IMR-90 (cell line): Measurements from ENCODE around the gene AGK. TPM values are rescaled to one million over a fixed set of nuclear protein-coding genes. Genes with fewer than 3 reads are reported as not detected.
A peak's percentile ranks its signal among the peaks of the same experiment; 100 is the strongest.

Source experiments
- ATAC-seq: fragments of 200-7000 bp; cut with Tn5 transposase; 2 replicates; pipeline ENCODE4 v1.9.1; 2020; ENCODE audit warnings: low read depth, mild to moderate bottlenecking, moderate library complexity
- BruUV-seq: library from RNA; stranded (reverse); fragments of 400-500 nt; replicated peaks from 2 replicates; lab custom pipeline; 2021; lab: Mats Ljungman, UMichigan
- CTCF ChIA-PET: fragments of 300-600 bp; formaldehyde crosslinking; extraction: SDS; loops from one replicate; lab custom pipeline; 2021; ENCODE audit warnings: antibody characterized with exemption; lab: Yijun Ruan, JAX
- POLR2A ChIA-PET: fragments of 300-600 bp; sonication (Branson Sonifier 250); formaldehyde crosslinking; loops from one replicate; lab custom pipeline; 2022; ENCODE audit warnings: antibody characterized with exemption; ENCODE audit not compliant: unreplicated experiment; lab: Charles Lee
- DNase-seq: peaks from one replicate; pipeline ENCODE4 v3.0.0; 2013
- H2AFZ ChIP-seq: replicated peaks from 2 replicates; pipeline ENCODE3; 2013; ENCODE audit warnings: low read length, mild to moderate bottlenecking; ENCODE audit not compliant: poor library complexity
- H2AK5ac ChIP-seq: 2 replicates; pipeline ENCODE4 v1.6.1; 2013; ENCODE audit warnings: low read depth, low read length, inconsistent platforms
- H2AK9ac ChIP-seq: replicated peaks from 2 replicates; pipeline ENCODE3; 2013; ENCODE audit warnings: mild to moderate bottlenecking, low read depth, low read length, moderate library complexity; ENCODE audit not compliant: poor library complexity
- H2BK120ac ChIP-seq: 2 replicates; pipeline ENCODE4 v1.6.1; 2013; ENCODE audit warnings: low read depth, low read length, inconsistent platforms
- H2BK15ac ChIP-seq: 3 replicates; pipeline ENCODE4 v1.6.1; 2013; ENCODE audit warnings: low read depth, low read length, inconsistent platforms
- H2BK20ac ChIP-seq: 2 replicates; pipeline ENCODE4 v1.6.1; 2013; ENCODE audit warnings: low read depth, mild to moderate bottlenecking, inconsistent platforms, low read length, moderate library complexity
- H2BK5ac ChIP-seq: 2 replicates; pipeline ENCODE4 v1.6.1; 2013; ENCODE audit warnings: mild to moderate bottlenecking, low read depth, low read length, inconsistent platforms; ENCODE audit not compliant: poor library complexity, severe bottlenecking
- H3K14ac ChIP-seq: replicated peaks from 2 replicates; pipeline ENCODE4 v1.6.1; 2013; ENCODE audit warnings: low read depth, low read length, inconsistent platforms
- H3K18ac ChIP-seq: 2 replicates; pipeline ENCODE4 v1.6.1; 2013; ENCODE audit warnings: low read depth, low read length, control low read depth
- H3K23ac ChIP-seq: 2 replicates; pipeline ENCODE4 v1.6.1; 2013; ENCODE audit warnings: low read depth, low read length, inconsistent platforms
- H3K27ac ChIP-seq: 2 replicates; pipeline ENCODE4 v1.5.1; 2013; ENCODE audit warnings: mild to moderate bottlenecking, control low read depth, low read length; ENCODE audit not compliant: insufficient read depth
- H3K27me3 ChIP-seq: 2 replicates; pipeline ENCODE4 v1.6.1; 2013; ENCODE audit warnings: low read length; ENCODE audit not compliant: control insufficient read depth, insufficient read depth
- H3K36me3 ChIP-seq: 2 replicates; pipeline ENCODE4 v1.6.1; 2013; ENCODE audit warnings: low read length, mixed read lengths; ENCODE audit not compliant: control insufficient read depth, insufficient read depth
- H3K4ac ChIP-seq: 2 replicates; pipeline ENCODE4 v1.6.1; 2013; ENCODE audit warnings: low read depth, low read length, inconsistent platforms
- H3K4me1 ChIP-seq: 2 replicates; pipeline ENCODE4 v1.6.1; 2013; ENCODE audit warnings: low read length, mixed read lengths; ENCODE audit not compliant: control insufficient read depth, insufficient read depth
- H3K4me2 ChIP-seq: 2 replicates; pipeline ENCODE4 v1.6.1; 2013; ENCODE audit warnings: low read depth, mild to moderate bottlenecking, control low read depth, low read length, moderate library complexity
- H3K4me3 ChIP-seq: 2 replicates; pipeline ENCODE4 v1.5.1; 2013; ENCODE audit warnings: low read depth, mild to moderate bottlenecking, control low read depth, low read length, moderate library complexity; ENCODE audit not compliant: insufficient read depth
- H3K56ac ChIP-seq: 2 replicates; pipeline ENCODE4 v1.6.1; 2013; ENCODE audit warnings: low read length, inconsistent platforms; ENCODE audit not compliant: insufficient read depth; ENCODE audit errors: extremely low read depth
- H3K79me1 ChIP-seq, 2 experiments: 2 replicates each; pipeline ENCODE4 v1.6.1; 2013; ENCODE audit warnings: low read length in 2 of 2, inconsistent platforms in 1 of 2, low read depth in 1 of 2
- H3K9ac ChIP-seq: 2 replicates; pipeline ENCODE4 v1.6.1; 2013; ENCODE audit warnings: low read depth, low read length, control low read depth
- H3K9me1 ChIP-seq: 2 replicates; pipeline ENCODE4 v1.6.1; 2013; ENCODE audit warnings: low read length, inconsistent platforms; ENCODE audit not compliant: insufficient read depth
- H3K9me3 ChIP-seq: 2 replicates; pipeline ENCODE4 v1.6.1; 2013; ENCODE audit warnings: low read length; ENCODE audit not compliant: control insufficient read depth, insufficient read depth
- H4K20me1 ChIP-seq: 2 replicates; pipeline ENCODE4 v1.6.1; 2013; ENCODE audit warnings: low read length, inconsistent platforms; ENCODE audit not compliant: insufficient read depth
- H4K5ac ChIP-seq: 2 replicates; pipeline ENCODE4 v1.6.1; 2013; ENCODE audit warnings: mild to moderate bottlenecking, low read depth, low read length, control low read depth
- H4K8ac ChIP-seq, 2 experiments: 2 replicates each; pipeline ENCODE4 v1.6.1; 2013; ENCODE audit warnings: low read depth in 2 of 2, low read length in 2 of 2, control low read depth in 1 of 2, inconsistent platforms in 1 of 2
- H4K91ac ChIP-seq: 2 replicates; pipeline ENCODE4 v1.6.1; 2013; ENCODE audit warnings: low read depth, low read length, inconsistent platforms; ENCODE audit not compliant: insufficient read depth
- BHLHE40 ChIP-seq: fragments of 150-350 bp; IDR thresholded peaks from 2 replicates; pipeline ENCODE4 v1.6.1; 2016; ENCODE audit warnings: mild to moderate bottlenecking, low read depth, low read length
- MAFK ChIP-seq: IDR thresholded peaks from 2 replicates; pipeline ENCODE4 v1.6.1; 2012; ENCODE audit warnings: low read depth, low read length, improper control_type of control experiment
- NFE2L2 ChIP-seq: fragments of 150-350 bp; IDR thresholded peaks from 2 replicates; pipeline ENCODE4 v1.6.1; 2016; ENCODE audit warnings: low read depth, mild to moderate bottlenecking, low read length
- RAD21 ChIP-seq: IDR thresholded peaks from 2 replicates; pipeline ENCODE4 v1.6.1; 2012; ENCODE audit warnings: low read length, improper control_type of control experiment
- RFX5 ChIP-seq: IDR thresholded peaks from 2 replicates; pipeline ENCODE4 v1.8.0; 2012; ENCODE audit warnings: low read depth, mild to moderate bottlenecking, low read length, moderate library complexity
- SMC3 ChIP-seq: fragments of 150-350 bp; IDR thresholded peaks from 2 replicates; pipeline ENCODE4 v1.6.1; 2016; ENCODE audit warnings: low read depth, mild to moderate bottlenecking, antibody characterized with exemption, low read length, moderate library complexity
- WGBS, 2 experiments: methylation state at CpG; one replicate each; pipeline versions ENCODE4 v1.1.5 to v1.1.7; 2013; ENCODE audit warnings: missing lambda C conversion rate in 2 of 2; ENCODE audit not compliant: insufficient read length in 1 of 2; ENCODE audit errors: extremely low coverage in 2 of 2; 5-methylcytosine and 5-hydroxymethylcytosine counted together
- dilution Hi-C: fragments of 300-500 bp; cut with HindIII; formaldehyde crosslinking; loops from one replicate; pipeline ENCODE4 v1.14.3; 2018; ENCODE audit warnings: low sequenced_read_pairs; ENCODE audit not compliant: unreplicated experiment
- in situ Hi-C: fragments of 300-500 bp; cut with MboI; formaldehyde crosslinking; loops from 3 replicates; pipeline ENCODE4 v1.14.3; 2019; ENCODE audit warnings: low sequenced_read_pairs, inconsistent platforms, mixed read lengths
- intact Hi-C: fragments of 100-400 bp; cut with micrococcal nuclease; formaldehyde crosslinking; loops from 2 replicates; pipeline ENCODE4 v1.10.0; 2022
- polyA plus RNA-seq, 3 experiments: library from polyadenylated mRNA; depleted of rRNA; stranded (reverse); fragments of >200 nt; gene quantifications; 2 replicates each; pipeline ENCODE4 v1.2.3, GENCODE V29; 2012; ENCODE audit warnings: low replicate concordance in 1 of 3
- total RNA-seq: library from RNA; depleted of rRNA; stranded (reverse); fragments of >200 nt; gene quantifications from 2 replicates; pipeline ENCODE4 v1.2.3, GENCODE V29; 2012
- TF ChIP-seq, protein P1 (sequence below): fragments of 150-350 bp; IDR thresholded peaks from 2 replicates; pipeline ENCODE4 v1.6.1; 2016; ENCODE audit warnings: low read depth, mild to moderate bottlenecking, low read length, moderate library complexity, borderline replicate concordance
- TF ChIP-seq, protein P2 (sequence below): conservative IDR thresholded peaks from 2 replicates; pipeline ENCODE4 v1.5.1; 2012; ENCODE audit warnings: mild to moderate bottlenecking, low read depth, low read length, improper control_type of control experiment

AGK gene
- total and polyA plus RNA-seq, 2 of the 4 experiments (the other 2 are of a cell fraction) = 35.5 to 37.3 TPM

DNA sequence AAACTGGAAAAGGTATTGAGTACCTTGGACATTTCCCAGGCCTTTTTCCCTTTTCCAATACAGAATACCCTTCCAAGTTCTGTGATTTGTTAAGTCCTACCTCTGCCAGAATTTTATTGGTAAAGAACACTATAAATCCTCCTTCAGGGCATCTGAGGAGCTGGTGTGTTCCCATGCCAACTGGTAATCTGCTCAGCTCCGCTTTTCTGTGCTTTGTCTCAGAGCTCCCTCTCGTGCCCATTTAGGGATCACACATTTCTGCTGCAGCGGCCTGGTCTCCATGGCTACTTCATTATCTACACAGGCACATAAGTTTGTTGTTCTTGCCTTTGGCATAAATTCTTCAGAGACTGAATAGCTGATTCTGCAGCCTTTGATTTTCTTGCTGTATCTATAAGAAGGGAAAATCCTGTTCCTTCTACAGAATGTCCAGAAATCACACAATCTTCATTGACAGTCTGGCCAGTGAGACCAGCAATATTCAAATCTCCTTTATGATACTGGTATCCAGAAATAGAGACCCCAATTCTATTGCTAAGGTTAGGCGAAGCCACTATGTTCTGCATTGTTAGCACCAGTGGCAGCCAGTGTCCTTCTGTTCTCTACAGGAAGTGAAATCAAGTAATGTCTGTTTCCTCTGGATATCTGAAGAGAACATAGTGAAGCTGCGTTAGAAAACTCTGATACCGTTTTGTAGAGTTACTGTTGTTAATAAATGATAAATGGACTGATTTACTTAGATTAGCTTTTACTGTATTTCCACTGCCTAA is 98.8 kb downstream of the AGK start:
- H3K27ac ChIP-seq = no peak overlapping the region
- no peak overlapping the region for H3K4me2 ChIP-seq

More for the DNA sequence above, 98.8 kb downstream of the AGK start:
- no CpG with 5 or more reads among the region's 6 CpGs for WGBS, 2 experiments
- H3K9me1 ChIP-seq = no peaks in the 10 kb centered on the region
- H3K9me3 ChIP-seq = no peaks in the 10 kb centered on the region
- H3K27me3 ChIP-seq = no peaks in the 10 kb centered on the region
- ChIA-PET CTCF (interaction anchor here (0.6 to 2.0 kb wide), 20 partner anchors 9 to 902 kb away, joined by 3 to 16 read pairs (median 4); partner anchors contain the start of gene MRPS33), POLR2A (interaction anchor here (0.5 to 0.7 kb wide), 3 partner anchors 140 to 813 kb away, joined by 3 to 4 read pairs (median 3); no protein-coding TSS in a partner anchor)
- no peaks in the 10 kb centered on the region for H3K4me1 ChIP-seq
- H3K36me3 ChIP-seq = peaks cover 11% of the 10 kb centered on the region
- in situ Hi-C loops = loop anchor here (10.0 kb wide), 1 partner anchor 835 kb away; no protein-coding TSS in a partner anchor
- H2BK120ac ChIP-seq = no peak overlapping the region
- ATAC-seq (peak; percentile 93), DNase-seq (peak; percentile 88)
- H2BK15ac ChIP-seq = no peak overlapping the region
- H3K4ac ChIP-seq = no peak overlapping the region
- TF ChIP-seq BHLHE40 (no peak), SMC3 (peak; percentile 70), RFX5 (peak; percentile 75; the same call in 1 of the 2 replicates), NFE2L2 (no peak), RAD21 (peak; percentile 99), MAFK (peak; percentile 54)
- TF ChIP-seq, protein P1, sequence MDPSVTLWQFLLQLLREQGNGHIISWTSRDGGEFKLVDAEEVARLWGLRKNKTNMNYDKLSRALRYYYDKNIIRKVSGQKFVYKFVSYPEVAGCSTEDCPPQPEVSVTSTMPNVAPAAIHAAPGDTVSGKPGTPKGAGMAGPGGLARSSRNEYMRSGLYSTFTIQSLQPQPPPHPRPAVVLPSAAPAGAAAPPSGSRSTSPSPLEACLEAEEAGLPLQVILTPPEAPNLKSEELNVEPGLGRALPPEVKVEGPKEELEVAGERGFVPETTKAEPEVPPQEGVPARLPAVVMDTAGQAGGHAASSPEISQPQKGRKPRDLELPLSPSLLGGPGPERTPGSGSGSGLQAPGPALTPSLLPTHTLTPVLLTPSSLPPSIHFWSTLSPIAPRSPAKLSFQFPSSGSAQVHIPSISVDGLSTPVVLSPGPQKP = no peak
- TF ChIP-seq, protein P2, sequence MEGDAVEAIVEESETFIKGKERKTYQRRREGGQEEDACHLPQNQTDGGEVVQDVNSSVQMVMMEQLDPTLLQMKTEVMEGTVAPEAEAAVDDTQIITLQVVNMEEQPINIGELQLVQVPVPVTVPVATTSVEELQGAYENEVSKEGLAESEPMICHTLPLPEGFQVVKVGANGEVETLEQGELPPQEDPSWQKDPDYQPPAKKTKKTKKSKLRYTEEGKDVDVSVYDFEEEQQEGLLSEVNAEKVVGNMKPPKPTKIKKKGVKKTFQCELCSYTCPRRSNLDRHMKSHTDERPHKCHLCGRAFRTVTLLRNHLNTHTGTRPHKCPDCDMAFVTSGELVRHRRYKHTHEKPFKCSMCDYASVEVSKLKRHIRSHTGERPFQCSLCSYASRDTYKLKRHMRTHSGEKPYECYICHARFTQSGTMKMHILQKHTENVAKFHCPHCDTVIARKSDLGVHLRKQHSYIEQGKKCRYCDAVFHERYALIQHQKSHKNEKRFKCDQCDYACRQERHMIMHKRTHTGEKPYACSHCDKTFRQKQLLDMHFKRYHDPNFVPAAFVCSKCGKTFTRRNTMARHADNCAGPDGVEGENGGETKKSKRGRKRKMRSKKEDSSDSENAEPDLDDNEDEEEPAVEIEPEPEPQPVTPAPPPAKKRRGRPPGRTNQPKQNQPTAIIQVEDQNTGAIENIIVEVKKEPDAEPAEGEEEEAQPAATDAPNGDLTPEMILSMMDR = peak; percentile 98
- no peak overlapping the region for H4K8ac ChIP-seq
- dilution Hi-C loops = no loop called here
- H3K4me3 ChIP-seq = no peak overlapping the region
- H2BK5ac ChIP-seq = no peak overlapping the region
- H4K5ac ChIP-seq = no peak overlapping the region
- no peak overlapping the region for H4K91ac ChIP-seq
- no peak overlapping the region for H3K18ac ChIP-seq
- no peak overlapping the region for H3K9ac ChIP-seq
- no peak overlapping the region for H2BK20ac ChIP-seq
- H3K79me1 ChIP-seq = no peaks in the 10 kb centered on the region
- H4K20me1 ChIP-seq = no peaks in the 10 kb centered on the region
- H2AK9ac ChIP-seq = no peak overlapping the region
- H2AK5ac ChIP-seq = no peak overlapping the region
- H2AFZ ChIP-seq = no peak overlapping the region
- intact Hi-C loops = loop anchor here (1.0 to 10.0 kb wide), 7 partner anchors 87 to 978 kb away; partner anchors contain the start of genes ADCK2, AGK, SSBP1 and TMEM178B
- no peak overlapping the region for H3K23ac ChIP-seq
- H3K56ac ChIP-seq = no peak overlapping the region
- no TSS peak for BruUV-seq
- no peak overlapping the region for H3K14ac ChIP-seq
